T-cell (primary cell): ENCODE measurements around the gene MRPL2. TPM values are rescaled to one million over a fixed set of nuclear protein-coding genes. Genes with fewer than 3 reads are reported as not detected.
"Not testable (repeated sequence)": the region's sequence is repeated elsewhere in the genome, so short reads cannot be mapped to it uniquely, and the experiment has no call there.

ENCODE experiments used
- ATAC-seq, 4 experiments: fragments of 200-7000 bp in 3 of 4; fragments of 150-1000 bp in 1 of 4; cut with Tn5 transposase; replicated peaks in 1 of 4; 1 replicate in 3 of 4; 2 replicates in 1 of 4; pipeline ENCODE4 v1.10.0; 2021; ENCODE audit warnings: moderate library complexity in 3 of 4, mild to moderate bottlenecking in 2 of 4, moderate number of reproducible peaks in 1 of 4
- CTCF ChIA-PET, 2 donors: fragments of 300-600 bp; sonication (Branson Sonifier 250); formaldehyde crosslinking; loops; one replicate each; lab custom pipeline; 2022; ENCODE audit warnings: antibody characterized with exemption in 2 of 2; lab: Charles Lee
- POLR2A ChIA-PET, 2 donors: fragments of 300-600 bp; sonication (Branson Sonifier 250); formaldehyde crosslinking; loops; one replicate each; lab custom pipeline; 2022; ENCODE audit warnings: antibody characterized with exemption in 2 of 2; lab: Charles Lee
- DNase-seq, 35 experiments: peaks; one replicate each; pipeline versions ENCODE4 v3.0.0 to v3.0.0-alpha.2; 2013 to 2023
- H3K27ac ChIP-seq: one replicate; pipeline ENCODE4 v1.5.1; 2013; ENCODE audit warnings: low read length
- H3K27me3 ChIP-seq, 2 experiments: replicated peaks in 1 of 2; 1 replicate in 1 of 2; 2 replicates in 1 of 2; pipeline versions ENCODE4 v1.6.1 to v1.7.0; 2013; ENCODE audit warnings: low read length in 1 of 2, mixed read lengths in 1 of 2; ENCODE audit not compliant: control insufficient read depth in 2 of 2, insufficient read depth in 2 of 2; ENCODE audit errors: extremely low read depth in 1 of 2
- H3K36me3 ChIP-seq, 2 donors: 1 replicate in 1 of 2; 2 replicates in 1 of 2; pipeline versions ENCODE4 v1.6.1 to v1.7.0; 2013; ENCODE audit warnings: low read length in 1 of 2; ENCODE audit not compliant: control insufficient read depth in 2 of 2, insufficient read depth in 1 of 2; ENCODE audit errors: extremely low read depth in 1 of 2
- H3K4me1 ChIP-seq, 2 experiments: 1 replicate in 1 of 2; 2 replicates in 1 of 2; pipeline versions ENCODE4 v1.6.1 to v1.7.0; 2013; ENCODE audit warnings: low read length in 2 of 2, mixed read lengths in 1 of 2; ENCODE audit not compliant: insufficient read depth in 2 of 2, control insufficient read depth in 1 of 2; ENCODE audit errors: extremely low read depth in 1 of 2
- H3K4me3 ChIP-seq, 2 donors: 1 replicate in 1 of 2; 2 replicates in 1 of 2; pipeline versions ENCODE4 v1.5.1 to v1.7.0; 2013; ENCODE audit warnings: mild to moderate bottlenecking in 2 of 2, low read length in 1 of 2, moderate library complexity in 1 of 2; ENCODE audit not compliant: control insufficient read depth in 1 of 2; ENCODE audit errors: extremely low read depth in 1 of 2
- H3K9me3 ChIP-seq: 2 replicates; pipeline ENCODE4 v1.7.0; 2013
- H3K27ac Mint-ChIP-seq, 2 donors: one replicate each; pipeline ENCODE4 v1.8.0; 2020 to 2021; ENCODE audit warnings: mild to moderate bottlenecking in 2 of 2, mixed read lengths in 2 of 2
- H3K27me3 Mint-ChIP-seq, 2 donors: one replicate each; pipeline ENCODE4 v1.8.0; 2021 to 2022; ENCODE audit warnings: mixed read lengths in 2 of 2
- H3K36me3 Mint-ChIP-seq: one replicate; pipeline ENCODE4 v1.8.0; 2021; ENCODE audit warnings: mixed read lengths
- H3K4me1 Mint-ChIP-seq, 3 donors: one replicate each; pipeline ENCODE4 v1.8.0; 2020 to 2022; ENCODE audit warnings: mixed read lengths in 3 of 3, mild to moderate bottlenecking in 1 of 3
- H3K4me3 Mint-ChIP-seq, 3 donors: one replicate each; pipeline ENCODE4 v1.8.0; 2020 to 2022; ENCODE audit warnings: mild to moderate bottlenecking in 3 of 3, mixed read lengths in 3 of 3, moderate library complexity in 3 of 3
- H3K9me3 Mint-ChIP-seq, 3 donors: one replicate each; pipeline ENCODE4 v1.8.0; 2020 to 2022; ENCODE audit warnings: mixed read lengths in 3 of 3
- WGBS: methylation state at CpG from one replicate; pipeline ENCODE4 v1.1.5; 2013; ENCODE audit warnings: missing lambda C conversion rate; ENCODE audit not compliant: insufficient coverage; 5-methylcytosine and 5-hydroxymethylcytosine counted together
- total RNA-seq, 35 experiments: library from RNA in 6 of 35; stranded (reverse) in 6 of 35; fragments of 120-200 nt in 1 of 35; gene quantifications; one replicate each; pipeline versions ENCODE4 v1.2.1 to v1.2.4 and lab custom pipeline; 2013 to 2026

Gene MRPL2
- total RNA-seq, 5 donors from 2014 or later (not counting 1 experiment from before 2014, with no cell fraction given), result 34.8 to 66.3 (median 52.0) TPM

GRCh38 chr6:43047998-43048397 is 11.2 kb downstream of the MRPL2 start:
- Mint-ChIP-seq H3K27ac (no peak overlapping the region), H3K4me3 (no peak overlapping the region), H3K36me3 (peaks cover 36% of the 10 kb centered on the region), H3K27me3 (no peaks in the 10 kb centered on the region), H3K4me1 (peaks cover 21 to 26% (median 25%) of the 10 kb centered on the region in 3 donors), H3K9me3 (no peaks in the 10 kb centered on the region)
- H3K36me3 ChIP-seq, result peaks cover 9 to 48% of the 10 kb centered on the region in 2 donors
- no peak for ATAC-seq
- DNase-seq, result no peak
- POLR2A ChIA-PET, result no interaction called here
- no peak overlapping the region for H3K27ac ChIP-seq
- H3K4me1 ChIP-seq, result peaks cover 0 to 19% of the 10 kb centered on the region in 2 experiments
- CTCF ChIA-PET, result no interaction called here
- WGBS, result 95% methylated on average over 7 of the region's 7 CpGs
- H3K27me3 ChIP-seq, result no peaks in the 10 kb centered on the region
- H3K9me3 ChIP-seq, result no peaks in the 10 kb centered on the region
- H3K4me3 ChIP-seq, result no peak overlapping the region

DNA sequence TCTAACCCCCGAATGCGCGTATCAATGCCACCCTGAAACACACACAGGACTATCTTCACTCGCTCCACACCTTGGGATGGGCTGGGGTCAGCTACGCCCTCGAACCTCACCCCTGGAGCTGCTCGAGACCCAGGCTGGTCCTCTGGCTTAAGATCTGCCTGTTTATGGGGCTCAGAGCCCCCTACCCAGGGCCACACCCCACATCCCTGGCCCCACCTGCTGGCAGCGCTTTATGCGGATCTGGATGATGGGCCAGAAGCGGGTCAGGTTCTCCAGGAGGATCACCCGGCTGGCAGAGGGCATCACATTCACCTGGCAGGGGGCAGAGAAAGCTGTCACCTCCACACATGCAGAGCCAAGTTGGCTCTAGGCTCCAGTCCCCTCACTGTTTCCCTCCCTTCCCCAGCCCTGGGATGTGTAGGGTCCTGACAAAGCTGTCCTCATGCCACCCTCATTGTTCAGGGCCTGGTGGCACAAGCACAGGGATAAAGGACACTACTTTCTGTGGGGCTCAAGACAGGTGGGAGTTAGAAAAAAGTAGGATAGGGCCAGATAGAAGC is 13.8 kb downstream of the MRPL2 start:
- Histone ChIP-seq H3K36me3 (peaks cover 13 to 62% of the 10 kb centered on the region in 2 donors), H3K27me3 (no peaks in the 10 kb centered on the region), H3K4me3 (no peak overlapping the region), H3K27ac (no peak overlapping the region), H3K9me3 (no peaks in the 10 kb centered on the region), H3K4me1 (no peaks in the 10 kb centered on the region)
- CTCF ChIA-PET, result interaction anchor here in 1 of 2 donors (0.6 kb wide), 1 partner anchor 41 kb away, joined by 3 read pairs; no protein-coding TSS in a partner anchor
- Mint-ChIP-seq H3K27ac (no peak overlapping the region), H3K27me3 (no peaks in the 10 kb centered on the region), H3K4me3 (no peak overlapping the region), H3K9me3 (no peaks in the 10 kb centered on the region), H3K36me3 (peaks cover 42% of the 10 kb centered on the region), H3K4me1 (peaks cover under 1 to 2% (median 2%) of the 10 kb centered on the region in 3 donors)
- POLR2A ChIA-PET, result no interaction called here
- ATAC-seq, result no peak
- no peak for DNase-seq
- 95% methylated on average over 11 of the region's 11 CpGs for WGBS

GRCh38 chr6:43043310-43043709 is 15.9 kb downstream of the MRPL2 start:
- no peak overlapping the region for H3K4me3 ChIP-seq
- H3K9me3 Mint-ChIP-seq, result no peaks in the 10 kb centered on the region
- H3K4me1 Mint-ChIP-seq, result no peaks in the 10 kb centered on the region
- ATAC-seq, result no peak
- no peak overlapping the region for H3K27ac Mint-ChIP-seq
- H3K36me3 ChIP-seq, result peaks cover 12 to 60% of the 10 kb centered on the region in 2 donors
- no peaks in the 10 kb centered on the region for H3K4me1 ChIP-seq
- no peak for DNase-seq
- no peak overlapping the region for H3K27ac ChIP-seq
- 100% methylated on average over 8 of the region's 9 CpGs for WGBS
- H3K4me3 Mint-ChIP-seq, result no peak overlapping the region
- no peaks in the 10 kb centered on the region for H3K27me3 Mint-ChIP-seq
- no peaks in the 10 kb centered on the region for H3K27me3 ChIP-seq
- H3K9me3 ChIP-seq, result no peaks in the 10 kb centered on the region
- POLR2A ChIA-PET, result no interaction called here
- CTCF ChIA-PET, result interaction anchor here in 1 of 2 donors (0.9 kb wide), 1 partner anchor 472 kb away, joined by 3 read pairs; no protein-coding TSS in a partner anchor
- H3K36me3 Mint-ChIP-seq, result peaks cover 45% of the 10 kb centered on the region

- H3K4me1 Mint-ChIP-seq, H3K4me3 Mint-ChIP-seq, H3K27ac Mint-ChIP-seq, H3K9me3 Mint-ChIP-seq, H3K4me1 ChIP-seq, H3K27me3 ChIP-seq, POLR2A ChIA-PET, H3K4me3 ChIP-seq, H3K27ac ChIP-seq, H3K27me3 Mint-ChIP-seq, H3K9me3 ChIP-seq, CTCF ChIA-PET, DNase-seq, ATAC-seq: not testable (repeated sequence)
- 100% methylated on average over 2 of the region's 8 CpGs for WGBS
- H3K36me3 ChIP-seq, result peaks cover 12 to 63% of the 10 kb centered on the region in 2 donors
- peaks cover 54% of the 10 kb centered on the region for H3K36me3 Mint-ChIP-seq
Measured at GRCh38 chr6:43041475-43041874, 17.8 kb downstream of the MRPL2 start.

- H3K27ac Mint-ChIP-seq, result no peak overlapping the region
- ATAC-seq, result no peak
- no peak overlapping the region for H3K27ac ChIP-seq
- WGBS, result 97% methylated on average over 13 of the region's 18 CpGs
- no peaks in the 10 kb centered on the region for H3K27me3 ChIP-seq
- H3K27me3 Mint-ChIP-seq, result no peaks in the 10 kb centered on the region
- no peak overlapping the region for H3K4me3 Mint-ChIP-seq
- H3K36me3 Mint-ChIP-seq, result peaks cover 51% of the 10 kb centered on the region
- ChIA-PET CTCF (no interaction called here), POLR2A (no interaction called here)
- no peaks in the 10 kb centered on the region for H3K9me3 Mint-ChIP-seq
- H3K9me3 ChIP-seq, result no peaks in the 10 kb centered on the region
- H3K4me1 Mint-ChIP-seq, result no peaks in the 10 kb centered on the region
- no peaks in the 10 kb centered on the region for H3K4me1 ChIP-seq
- no peak for DNase-seq
- no peak overlapping the region for H3K4me3 ChIP-seq
- peaks cover 13 to 64% of the 10 kb centered on the region in 2 donors for H3K36me3 ChIP-seq
Measured at GRCh38 chr6:43040542-43041257, 18.5 kb downstream of the MRPL2 start.

- Mint-ChIP-seq H3K9me3 (no peaks in the 10 kb centered on the region), H3K27ac (no peak overlapping the region), H3K4me1 (no peaks in the 10 kb centered on the region), H3K36me3 (peaks cover 43% of the 10 kb centered on the region), H3K27me3 (no peaks in the 10 kb centered on the region), H3K4me3 (no peak overlapping the region)
- Histone ChIP-seq H3K27me3 (no peaks in the 10 kb centered on the region), H3K9me3 (no peaks in the 10 kb centered on the region), H3K4me3 (no peak overlapping the region), H3K4me1 (no peaks in the 10 kb centered on the region), H3K27ac (no peak overlapping the region), H3K36me3 (peaks cover 15 to 60% of the 10 kb centered on the region in 2 donors)
- ChIA-PET CTCF (no interaction called here), POLR2A (no interaction called here)
- 95% methylated on average over 9 of the region's 9 CpGs for WGBS
- DNase-seq (no peak), ATAC-seq (no peak)
Measured at GRCh38 chr6:43038727-43039126, 20.5 kb downstream of the MRPL2 start.
